ENCODE data around the gene VPS25.

The VPS25 gene

GRCh38 chr17:42797067-42798007 lies 24.1 kb downstream of the VPS25 start:
- H3K27ac ChIP-seq (ENCODE audit: extremely low read depth, low read depth, low read length) = peak overlapping the region; percentile 68; the same call in 1 of the 2 replicates
- TF ChIP-seq PRDM1 (tag by site-specific recombination; IDR thresholded peaks at IDR 0.05) (peak; percentile 48; the same call in 1 of the 2 replicates), ZNF366 (tag by site-specific recombination; conservative IDR thresholded peaks at IDR 0.05) (peak; percentile 26; the same call in 1 of the 2 replicates), SP3 (tag by site-specific recombination; IDR thresholded peaks at IDR 0.05) (no peak), BCL11A (tag by site-specific recombination; IDR thresholded peaks at IDR 0.05; ENCODE audit: low read depth) (no peak), ZNF692 (tag by site-specific recombination; IDR thresholded peaks at IDR 0.05) (0 out of 2 replicates have a peak, but pooled peaks have one; percentile 1)
- peaks cover 0 to 33% of the 10 kb centered on the region in 2 experiments; a peak in 1 of 3 replicates for H3K36me3 ChIP-seq (ENCODE audit: control insufficient read depth in 2 of 2, insufficient read depth in 1 of 2, low read length in 2 of 2)
- peaks cover 5% of the 10 kb centered on the region; the same call in 1 of the 2 replicates for H3K4me1 ChIP-seq (ENCODE audit: control insufficient read depth, insufficient read depth, low read length)
- no peaks in the 10 kb centered on the region for H3K9me3 ChIP-seq (ENCODE audit: control insufficient read depth, insufficient read depth, low read depth, low read length)
- ChIA-PET CTCF (interaction anchor here (0.5 to 3.2 kb wide), 3 partner anchors 22 to 129 kb away, joined by 4 to 23 read pairs (median 8); no protein-coding TSS in a partner anchor), POLR2A (interaction anchor here (0.5 to 2.4 kb wide), 5 partner anchors 11 to 315 kb away, joined by 3 to 13 read pairs (median 9); partner anchors contain the start of genes VPS25 and WNK4)
- H3K4me3 ChIP-seq (ENCODE audit: low read depth, low read length) = peak overlapping the region; percentile 77

GRCh38 chr17:42798011-42798382 lies 24.7 kb downstream of the VPS25 start:
- peaks cover 8% of the 10 kb centered on the region for H3K4me1 ChIP-seq (ENCODE audit: control insufficient read depth, insufficient read depth, low read length)
- H3K9me3 ChIP-seq (ENCODE audit: control insufficient read depth, insufficient read depth, low read depth, low read length) = no peaks in the 10 kb centered on the region
- H3K27ac ChIP-seq (ENCODE audit: extremely low read depth, low read depth, low read length) = peak overlapping the region; percentile 68; the same call in 1 of the 2 replicates
- POLR2A ChIA-PET = interaction anchor here (1.0 to 2.4 kb wide), 7 partner anchors 11 to 47 kb away, joined by 3 to 13 read pairs (median 5); partner anchors contain the start of genes BECN1, VPS25 and WNK4
- no peak for TF ChIP-seq ZFP3 (tag by site-specific recombination; IDR thresholded peaks at IDR 0.05; ENCODE audit: low read depth)
- TF ChIP-seq ZSCAN30 (tag by site-specific recombination; IDR thresholded peaks at IDR 0.05) = no peak
- TF ChIP-seq RBAK (tag by site-specific recombination; IDR thresholded peaks at IDR 0.05) = no peak
- TF ChIP-seq PRDM10 (tag by site-specific recombination; IDR thresholded peaks at IDR 0.05) = peak; percentile 84
- no peak for TF ChIP-seq ZIC2 (tag by site-specific recombination; IDR thresholded peaks at IDR 0.05)
- H3K36me3 ChIP-seq (ENCODE audit: control insufficient read depth in 2 of 2, insufficient read depth in 1 of 2, low read length in 2 of 2) = peaks cover 0 to 33% of the 10 kb centered on the region in 2 experiments; a peak in 1 of 3 replicates
- CTCF ChIA-PET = interaction anchor here (0.5 to 3.2 kb wide), 6 partner anchors 21 to 590 kb away, joined by 3 to 23 read pairs (median 4); no protein-coding TSS in a partner anchor
- peak overlapping the region; percentile 77 for H3K4me3 ChIP-seq (ENCODE audit: low read depth, low read length)

- no peaks in the 10 kb centered on the region for H3K9me3 ChIP-seq (ENCODE audit: control insufficient read depth, insufficient read depth, low read depth, low read length)
- peaks cover 15% of the 10 kb centered on the region for H3K4me1 ChIP-seq (ENCODE audit: control insufficient read depth, insufficient read depth, low read length)
- peak within 1 kb of the TSS; percentile 68; the same call in 1 of the 2 replicates for H3K27ac ChIP-seq (ENCODE audit: extremely low read depth, low read depth, low read length)
- ChIA-PET CTCF (interaction anchor here (0.6 to 3.2 kb wide), 8 partner anchors 21 to 589 kb away, joined by 3 to 23 read pairs (median 4); partner anchors contain the start of gene BECN1), POLR2A (interaction anchor here (0.7 to 2.4 kb wide), 9 partner anchors 11 to 382 kb away, joined by 3 to 13 read pairs (median 5); partner anchors contain the start of genes BECN1, VPS25 and WNK4)
- peak within 1 kb of the TSS; percentile 77 for H3K4me3 ChIP-seq (ENCODE audit: low read depth, low read length)
- H3K36me3 ChIP-seq (ENCODE audit: control insufficient read depth in 2 of 2, insufficient read depth in 1 of 2, low read length in 2 of 2) = peaks cover 0 to 33% of the 10 kb centered on the region in 2 experiments; a peak in 1 of 3 replicates
- TF ChIP-seq EGR2 (tag by site-specific recombination; IDR thresholded peaks at IDR 0.05; ENCODE audit: low read depth) (no peak), IKZF3 (tag by site-specific recombination; IDR thresholded peaks at IDR 0.05) (no peak), ZNF121 (tag by site-specific recombination; IDR thresholded peaks at IDR 0.05) (no peak), PRDM4 (tag by site-specific recombination; IDR thresholded peaks at IDR 0.05) (peak; percentile 34; the same call in 1 of the 2 replicates), ZNF555 (tag by site-specific recombination; conservative IDR thresholded peaks at IDR 0.05) (no peak), ZSCAN5A (tag by site-specific recombination; IDR thresholded peaks at IDR 0.05) (no peak)
These were observed 25.4 kb downstream of the VPS25 start, which contains the start of the genes CNTD1 and COA3 for GRCh38 chr17:42798383-42799380. TSS of gene CNTD1 (plus strand) at chr17:42798861. CDS start at chr17:42799068, 207 bp downstream. TSS of gene COA3 (minus strand) at chr17:42798704. CDS start at chr17:42798681, 23 bp downstream.
